NCI-H774 (cell line): ENCODE results near the gene IGF2BP3.
"Not testable (repeated sequence)": the region's sequence is repeated elsewhere in the genome, so short reads cannot be mapped to it uniquely, and the experiment has no call there.

ENCODE experiments used
- DNase-seq: peaks from one replicate; lab custom pipeline; 2025; lab: John Stamatoyannopoulos, UW

The IGF2BP3 gene

GRCh38 chr7:23341846-23342598 is 128.3 kb downstream of the IGF2BP3 start:
- DNase-seq: no peak

GRCh38 chr7:23338863-23339262 is 131.4 kb downstream of the IGF2BP3 start:
- DNase-seq: no peak

GRCh38 chr7:23338439-23338838 is 131.9 kb downstream of the IGF2BP3 start:
- no peak for DNase-seq

GRCh38 chr7:23337374-23337773 is 132.9 kb downstream of the IGF2BP3 start:
- DNase-seq: no peak

- no peak for DNase-seq
These were observed 133.4 kb downstream of the IGF2BP3 start for GRCh38 chr7:23336799-23337283.

GRCh38 chr7:23336086-23336485 is 134.2 kb downstream of the IGF2BP3 start:
- no peak for DNase-seq

GRCh38 chr7:23335621-23336020 is 134.7 kb downstream of the IGF2BP3 start:
- DNase-seq: no peak

GRCh38 chr7:23335136-23335535 is 135.2 kb downstream of the IGF2BP3 start:
- no peak for DNase-seq

- DNase-seq: no peak
These were observed 135.7 kb downstream of the IGF2BP3 start for GRCh38 chr7:23334482-23335056.

GRCh38 chr7:23333671-23334246 is 136.5 kb downstream of the IGF2BP3 start:
- no peak for DNase-seq

- DNase-seq: peak; percentile 2
These were observed 137.2 kb downstream of the IGF2BP3 start for GRCh38 chr7:23332910-23333612.

- no peak for DNase-seq
These were observed 138.1 kb downstream of the IGF2BP3 start for GRCh38 chr7:23332193-23332592.

GRCh38 chr7:23331132-23331531 is 139.2 kb downstream of the IGF2BP3 start:
- no peak for DNase-seq

GRCh38 chr7:23315366-23315765 is 154.9 kb downstream of the IGF2BP3 start:
- DNase-seq: no peak

- not testable (repeated sequence) for DNase-seq
These were observed 158.2 kb downstream of the IGF2BP3 start for GRCh38 chr7:23312141-23312540.

GRCh38 chr7:23308754-23309153 is 161.5 kb downstream of the IGF2BP3 start:
- DNase-seq: no peak

GRCh38 chr7:23306936-23307521 is 163.3 kb downstream of the IGF2BP3 start:
- DNase-seq: no peak

- DNase-seq: no peak
These were observed 170.5 kb downstream of the IGF2BP3 start for GRCh38 chr7:23299770-23300300.

- peak; percentile 95 for DNase-seq
These were observed 171.2 kb downstream of the IGF2BP3 start, which contains the start of gene MALSU1 for GRCh38 chr7:23298885-23299769. Gene MALSU1 (plus strand): TSS chr7:23299339. CDS start chr7:23299353, 14 bp downstream.

GRCh38 chr7:23298141-23298881 is 172.0 kb downstream of the IGF2BP3 start:
- no peak for DNase-seq
